Stimulated activated CD4-positive, alpha-beta T cell treated with anti-CD3 and anti-CD28 coated beads, Interleukin-2, amount 100 ng/mL, for 4 hours (primary cell): ENCODE results near the gene TMC5.
A peak's percentile ranks its signal among the peaks of the same experiment; 100 is the strongest.

Experiments used
- DNase-seq: peaks from one replicate; pipeline ENCODE4 v3.0.0-alpha.2; 2020; ENCODE audit warnings: low read depth

Gene TMC5

DNA sequence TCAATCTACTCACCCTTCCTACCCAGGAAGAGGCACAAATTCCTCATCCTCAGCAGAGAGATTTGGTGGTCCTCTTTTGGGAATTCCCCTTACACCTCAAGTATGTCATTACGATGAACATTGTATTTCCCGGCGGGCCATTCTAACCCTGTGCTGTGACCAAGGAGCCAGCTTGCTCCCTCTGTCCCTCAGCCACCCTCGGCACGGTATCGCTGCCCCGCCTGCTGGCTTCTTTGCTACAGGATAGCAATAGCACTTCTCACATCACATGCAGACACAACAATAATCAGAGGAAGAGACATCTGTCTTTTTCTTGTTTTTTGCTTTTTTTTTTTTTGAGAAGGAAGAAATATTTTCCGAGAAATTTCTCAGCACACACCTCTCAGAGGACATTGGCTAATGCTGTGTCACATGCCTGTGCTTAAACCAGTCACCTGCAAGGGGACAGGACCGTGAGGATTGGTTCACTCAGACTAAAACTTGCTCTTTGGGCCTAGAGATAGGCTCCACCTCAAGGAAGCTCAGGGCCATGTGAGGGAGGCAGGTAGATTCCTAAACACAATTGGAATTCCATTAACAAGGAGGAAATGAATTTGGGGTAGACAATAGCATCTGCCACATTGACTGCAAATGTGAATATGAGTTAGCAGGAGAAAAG lies 41.2 kb downstream of the TMC5 start:
- DNase-seq: no peak

DNA sequence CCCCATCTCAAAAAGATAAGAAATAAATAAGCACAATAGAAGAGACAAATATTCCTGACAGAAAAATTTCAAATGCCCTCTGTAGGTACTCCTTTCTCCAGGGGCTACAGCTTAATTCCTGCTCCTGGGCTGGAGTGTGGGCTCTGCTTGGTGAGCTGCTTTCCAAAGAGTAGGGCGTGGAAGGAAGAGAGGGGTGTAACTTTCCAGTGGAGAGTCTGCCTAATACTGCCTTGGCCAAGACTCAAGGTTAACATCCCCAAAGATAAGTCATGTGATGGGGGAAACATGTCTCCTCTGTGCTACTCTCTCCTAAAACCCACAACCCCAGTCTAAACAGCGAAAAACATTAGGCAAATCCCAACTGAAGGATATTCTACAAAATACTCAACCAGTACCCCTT lies 42.7 kb downstream of the TMC5 start:
- DNase-seq: no peak

DNA sequence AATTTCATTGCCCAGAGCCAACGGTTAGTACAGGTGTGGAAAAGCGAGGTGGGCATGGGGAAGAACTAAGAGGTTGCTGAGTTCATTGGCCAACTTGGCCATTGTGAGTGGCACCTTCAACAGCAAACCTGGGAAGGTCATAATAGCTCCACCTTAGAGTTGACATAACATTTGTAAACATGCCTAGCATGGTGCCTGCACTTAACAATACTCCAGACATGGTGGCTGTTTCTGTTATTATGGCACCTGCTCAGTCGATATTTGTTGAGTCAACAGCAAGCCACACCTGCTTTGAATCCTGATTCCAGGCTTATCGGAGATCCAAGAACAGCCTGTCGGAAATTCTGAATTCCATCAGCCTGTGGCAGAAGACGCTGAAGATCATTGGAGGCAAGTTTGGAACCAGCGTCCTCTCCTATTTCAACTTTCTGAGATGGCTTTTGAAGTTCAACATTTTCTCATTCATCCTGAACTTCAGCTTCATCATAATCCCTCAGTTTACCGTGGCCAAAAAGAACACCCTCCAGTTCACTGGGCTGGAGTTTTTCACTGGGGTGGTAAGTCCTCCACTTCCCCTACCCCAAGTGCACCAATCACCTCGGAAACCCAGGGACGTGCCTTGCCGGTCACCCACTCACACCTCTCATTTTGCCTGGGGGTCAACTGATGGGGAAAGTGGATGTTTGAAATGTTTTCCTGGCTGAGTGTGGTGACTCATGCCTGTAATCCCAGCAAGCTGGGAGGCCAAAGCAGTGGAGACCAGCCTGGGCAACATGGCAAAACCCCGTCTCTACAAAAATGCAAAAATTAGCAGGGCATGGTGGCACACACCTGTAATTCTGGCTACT lies 46.0 kb downstream of the TMC5 start:
- no peak for DNase-seq

DNA sequence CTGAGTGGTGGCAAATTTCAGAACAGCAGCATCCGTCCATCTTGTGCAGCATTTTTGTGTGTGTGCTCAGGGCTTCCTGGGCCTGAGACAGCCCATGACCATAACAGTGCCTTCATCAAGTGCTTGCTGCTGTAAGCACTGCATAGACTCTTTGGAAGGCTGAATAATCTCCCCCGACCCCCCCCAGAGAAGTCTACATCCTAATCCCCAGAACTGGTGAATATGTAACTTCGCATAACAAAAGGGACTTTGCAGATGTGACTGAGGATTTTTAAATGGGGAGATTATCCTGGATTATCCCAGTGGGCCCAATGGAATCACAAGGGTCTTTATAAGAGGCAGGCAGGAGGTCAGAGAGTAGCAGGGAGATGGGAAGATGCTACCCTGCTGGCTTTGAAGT lies 50.6 kb downstream of the TMC5 start:
- no peak for DNase-seq

DNA sequence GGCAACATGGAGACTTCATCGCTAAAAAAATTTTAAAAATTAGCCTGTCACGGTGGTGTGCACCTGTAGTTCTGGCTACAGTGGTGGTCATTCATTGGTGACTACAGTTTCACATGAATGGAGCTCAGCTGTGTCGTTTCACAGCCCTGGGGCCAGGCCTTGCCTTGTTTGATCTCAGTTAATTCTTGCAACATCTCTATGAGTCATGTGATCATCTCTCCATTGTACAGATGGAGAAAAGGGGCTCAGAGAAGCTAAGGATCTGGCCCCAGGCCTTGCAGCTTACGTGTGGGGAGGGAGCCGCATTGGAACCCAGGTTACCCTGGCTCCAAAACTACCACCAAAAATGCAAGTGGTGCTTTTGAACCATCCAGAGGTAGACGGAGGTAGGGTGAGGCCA lies 54.8 kb downstream of the TMC5 start:
- no peak for DNase-seq

DNA sequence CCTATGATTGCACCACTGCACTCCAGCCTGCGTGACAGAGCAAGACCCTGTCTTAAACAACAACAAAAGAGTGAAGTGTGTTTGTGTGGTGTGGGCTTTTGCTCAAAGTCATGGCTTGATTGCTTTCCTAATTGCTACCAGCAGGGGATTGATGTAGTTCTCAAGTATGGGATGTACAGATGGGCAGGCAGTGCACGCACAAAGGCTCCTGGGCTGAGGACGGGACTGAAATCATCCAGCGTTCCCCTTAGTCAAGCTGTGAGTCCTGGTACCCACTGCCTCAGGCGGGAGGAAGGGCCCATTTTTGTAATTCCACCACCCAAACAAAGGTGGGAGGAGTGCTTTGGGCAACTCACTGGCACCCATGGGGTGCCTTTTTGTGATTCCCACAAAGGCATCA lies 56.9 kb downstream of the TMC5 start:
- DNase-seq: no peak

DNA sequence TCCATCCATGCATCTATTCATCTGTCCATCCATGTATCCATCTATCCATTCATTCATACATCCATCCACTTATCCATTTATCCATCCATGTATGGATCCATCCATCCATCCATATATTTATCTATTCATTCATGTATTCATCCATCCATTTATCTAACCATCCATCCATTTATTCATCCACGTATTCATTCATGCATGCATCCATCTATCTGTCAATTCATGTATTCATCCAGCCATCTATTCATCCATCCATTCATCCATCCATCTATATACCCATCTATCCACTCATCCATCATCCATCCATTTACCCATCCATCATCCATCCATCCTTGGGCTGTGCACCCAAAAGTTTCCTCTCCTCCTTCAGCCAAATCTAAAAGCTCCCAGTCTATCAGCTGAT lies 60.8 kb downstream of the TMC5 start:
- no peak for DNase-seq

DNA sequence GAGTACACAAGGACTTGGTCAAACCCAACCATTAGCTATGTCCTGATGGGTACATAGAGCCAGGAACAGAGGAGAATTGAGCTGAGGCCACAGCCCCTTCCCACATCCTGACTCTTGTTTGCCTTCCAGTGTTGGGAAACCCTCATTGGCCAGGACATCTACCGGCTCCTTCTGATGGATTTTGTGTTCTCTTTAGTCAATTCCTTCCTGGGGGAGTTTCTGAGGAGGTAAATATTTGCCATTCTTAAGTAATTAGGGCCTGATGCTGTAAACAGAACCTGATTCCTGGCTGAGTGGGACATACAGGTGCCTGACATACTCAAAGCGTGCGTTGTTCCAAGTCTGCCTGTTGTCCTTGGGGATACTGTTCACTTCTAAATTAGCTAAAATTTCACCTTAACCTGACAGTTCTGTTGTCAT lies 61.6 kb downstream of the TMC5 start:
- no peak for DNase-seq

DNA sequence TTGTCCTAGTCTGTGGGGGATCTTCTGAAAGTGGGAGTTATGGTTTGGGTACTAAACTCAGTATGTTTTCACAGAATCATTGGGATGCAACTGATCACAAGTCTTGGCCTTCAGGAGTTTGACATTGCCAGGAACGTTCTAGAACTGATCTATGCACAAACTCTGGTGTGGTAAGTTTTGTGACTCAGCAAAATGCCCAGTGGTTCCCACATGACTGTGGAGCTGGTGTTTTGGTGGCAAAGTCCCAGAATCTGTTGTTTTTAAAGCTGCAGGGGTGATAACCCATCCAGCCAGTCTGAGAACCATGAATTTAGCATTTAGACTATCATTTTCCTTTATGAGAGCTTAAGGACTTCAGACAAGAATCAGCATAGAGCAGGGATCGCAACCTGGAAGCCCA lies 63.6 kb downstream of the TMC5 start:
- no peak for DNase-seq

DNA sequence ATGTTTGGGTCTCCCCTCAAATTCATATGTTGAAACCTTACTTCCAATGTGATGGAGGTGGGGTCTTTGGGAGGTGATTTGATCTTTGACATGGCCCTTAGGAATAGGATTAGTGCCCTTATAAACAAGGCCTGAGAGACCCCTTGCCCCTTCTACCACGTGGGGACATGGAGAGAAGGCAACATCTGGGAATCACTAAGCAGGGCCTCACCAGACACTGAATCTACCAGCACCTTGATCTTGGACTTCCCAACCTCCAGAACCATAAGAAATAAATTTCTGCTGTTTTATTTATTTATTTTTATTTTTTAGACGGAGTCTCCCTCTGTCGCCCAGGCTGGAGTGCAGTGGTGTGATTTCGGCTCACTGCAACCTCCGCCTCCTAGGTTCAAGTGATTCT lies 64.1 kb downstream of the TMC5 start:
- DNase-seq: no peak

DNA sequence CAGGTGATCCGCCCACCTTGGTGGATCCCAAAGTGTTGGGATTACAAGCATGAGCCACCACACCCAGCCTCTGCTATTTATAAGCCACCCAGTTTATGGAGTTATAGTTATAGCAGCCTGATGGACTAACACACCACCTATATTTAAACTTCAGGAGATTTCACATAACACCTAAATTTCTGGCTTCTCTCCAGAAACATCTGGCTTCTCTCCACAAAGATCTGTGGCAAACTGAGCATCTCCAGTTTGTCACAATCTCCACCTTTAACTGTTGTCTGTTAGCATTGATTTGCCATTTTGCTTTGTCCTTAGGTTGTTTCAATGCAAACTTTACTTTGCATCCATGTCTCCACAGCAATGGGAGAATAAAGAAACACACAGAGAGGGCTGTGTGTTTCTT lies 64.6 kb downstream of the TMC5 start:
- no peak for DNase-seq

DNA sequence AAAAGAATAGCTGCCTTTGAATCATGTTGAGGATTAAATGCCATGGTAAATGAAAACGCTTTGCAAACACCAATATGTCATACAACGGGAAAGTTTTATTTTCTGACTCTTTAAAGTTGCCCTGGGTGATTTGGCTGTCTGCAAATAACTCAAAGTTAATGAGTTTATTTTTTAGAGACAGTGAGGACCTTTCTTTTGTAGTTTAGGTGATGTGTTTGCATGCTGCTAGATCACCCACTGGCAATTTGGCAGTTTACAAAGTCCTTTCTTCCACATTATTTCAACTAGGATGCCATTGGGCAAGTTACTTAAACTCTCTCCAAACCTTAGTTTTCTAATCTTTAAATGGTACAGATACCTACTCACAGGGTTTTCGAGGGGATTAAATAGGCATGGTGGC lies 66.4 kb downstream of the TMC5 start:
- DNase-seq: no peak

DNA sequence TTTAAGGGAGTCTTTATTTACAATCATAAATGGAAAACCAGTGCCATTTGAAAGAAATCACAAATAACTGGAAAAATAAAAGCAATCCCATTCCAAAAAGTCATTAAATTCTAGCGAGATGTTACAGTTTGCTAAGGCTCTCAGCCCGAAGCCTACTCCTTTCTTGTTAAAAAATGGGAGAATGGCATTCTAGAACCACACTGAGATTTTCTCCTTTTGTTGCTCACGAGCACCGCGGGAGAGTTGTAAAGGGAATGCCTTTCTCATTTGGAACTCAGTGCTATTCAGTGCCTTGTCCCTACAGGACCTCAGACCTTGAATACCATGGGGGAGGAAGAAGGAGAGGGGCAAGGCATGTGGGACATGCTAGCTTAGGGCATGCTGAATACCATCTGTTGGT lies 67.9 kb downstream of the TMC5 start:
- DNase-seq: no peak

DNA sequence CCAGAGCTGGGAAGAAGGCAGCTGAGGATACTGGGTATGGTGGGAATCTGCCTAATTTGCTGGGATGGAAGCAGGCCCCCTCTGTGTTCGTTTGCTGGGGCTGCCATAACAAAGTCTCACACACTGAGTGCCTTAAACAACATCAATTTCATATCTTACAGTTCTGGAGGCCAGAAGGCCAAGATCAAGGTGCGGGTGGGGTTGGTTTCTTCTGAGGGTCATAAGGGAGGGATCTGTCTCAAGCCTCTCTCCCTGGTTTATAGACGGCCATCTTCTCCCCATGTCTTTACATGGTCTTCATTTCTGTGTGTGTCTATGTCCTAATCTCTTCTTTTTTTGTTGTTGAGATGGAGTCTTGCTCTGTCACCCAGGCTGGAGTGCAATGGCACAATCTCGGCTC lies 68.4 kb downstream of the TMC5 start:
- no peak for DNase-seq

DNA sequence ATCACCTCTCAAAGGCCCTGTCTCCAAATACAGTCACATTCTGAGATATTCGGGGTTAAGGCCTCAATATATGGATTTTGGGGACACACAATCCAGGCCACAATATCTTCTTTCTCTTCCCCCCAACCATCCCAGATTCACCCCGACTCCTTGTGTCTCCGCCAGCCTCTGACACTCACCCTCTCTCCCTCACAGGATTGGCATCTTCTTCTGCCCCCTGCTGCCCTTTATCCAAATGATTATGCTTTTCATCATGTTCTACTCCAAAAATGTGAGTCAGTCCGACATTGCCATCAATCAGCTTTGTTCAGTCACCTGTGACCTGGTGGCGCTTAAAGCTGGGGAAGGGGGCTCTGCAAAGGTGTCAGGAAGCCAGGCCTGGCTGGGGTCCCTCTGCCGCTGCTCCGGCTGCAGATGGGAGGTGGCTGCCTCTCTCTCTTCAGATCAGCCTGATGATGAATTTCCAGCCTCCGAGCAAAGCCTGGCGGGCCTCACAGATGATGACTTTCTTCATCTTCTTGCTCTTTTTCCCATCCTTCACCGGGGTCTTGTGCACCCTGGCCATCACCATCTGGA lies 69.2 kb downstream of the TMC5 start:
- DNase-seq: no peak

DNA sequence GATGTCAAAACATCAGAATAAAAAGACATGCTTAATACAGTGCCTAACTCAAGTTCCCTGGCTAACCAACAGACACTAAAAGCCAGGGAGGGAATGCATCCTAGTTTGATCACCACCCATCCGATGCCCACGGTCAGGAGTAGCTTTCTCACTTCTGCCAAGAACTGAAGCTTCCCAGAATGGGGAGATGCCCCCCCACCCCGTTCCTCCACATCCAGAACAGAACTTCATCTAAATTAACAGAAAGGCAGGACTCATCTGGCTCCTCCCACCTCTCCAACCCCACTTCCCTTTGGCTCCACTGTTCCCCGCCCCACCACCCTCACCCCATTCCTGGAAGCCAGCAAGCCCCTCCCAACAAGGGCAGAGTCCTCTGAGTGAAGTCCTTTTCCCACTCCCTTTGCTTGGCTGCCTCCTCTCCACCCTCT lies 70.5 kb downstream of the TMC5 start:
- no peak for DNase-seq

DNA sequence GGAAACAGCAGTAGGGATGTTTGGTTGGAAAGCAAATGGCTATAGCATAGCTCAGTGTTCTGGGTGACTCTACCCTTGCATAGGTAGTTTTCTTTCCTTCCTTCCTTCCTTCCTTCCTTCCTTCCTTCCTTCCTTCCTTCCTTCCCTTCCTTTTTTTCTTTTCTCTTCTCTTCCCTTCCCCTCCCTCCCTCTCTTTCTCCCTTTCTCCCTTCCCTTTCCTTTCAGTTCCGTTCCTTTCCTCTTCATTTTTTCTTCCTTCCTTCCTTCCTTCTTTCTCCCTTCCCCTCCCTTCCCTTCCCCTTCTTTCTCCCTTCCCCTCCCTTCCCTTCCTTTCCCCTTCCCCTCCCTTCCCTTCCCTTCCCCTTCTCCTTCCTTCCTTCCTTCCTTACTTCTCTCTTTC lies 72.9 kb downstream of the TMC5 start:
- no peak for DNase-seq

DNA sequence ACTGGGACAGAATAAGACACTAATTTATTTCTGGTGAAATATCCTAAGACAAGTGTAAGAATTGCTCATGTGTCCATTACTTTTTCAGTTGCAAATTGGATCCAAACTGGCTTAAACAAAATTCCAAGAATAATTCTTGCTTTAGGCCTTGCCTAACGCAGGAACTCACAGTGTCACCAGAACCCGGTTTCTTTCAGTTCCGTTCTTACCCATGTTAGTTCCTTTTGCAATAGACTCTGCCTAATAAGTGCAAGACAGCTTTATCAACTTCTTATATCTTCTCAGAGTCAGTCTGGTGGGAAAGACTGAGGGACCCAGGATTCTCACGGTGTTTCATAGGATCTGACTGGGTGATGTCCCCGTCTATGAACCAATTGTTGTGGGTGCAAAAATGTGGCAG lies 79.5 kb downstream of the TMC5 start:
- DNase-seq: no peak

DNA sequence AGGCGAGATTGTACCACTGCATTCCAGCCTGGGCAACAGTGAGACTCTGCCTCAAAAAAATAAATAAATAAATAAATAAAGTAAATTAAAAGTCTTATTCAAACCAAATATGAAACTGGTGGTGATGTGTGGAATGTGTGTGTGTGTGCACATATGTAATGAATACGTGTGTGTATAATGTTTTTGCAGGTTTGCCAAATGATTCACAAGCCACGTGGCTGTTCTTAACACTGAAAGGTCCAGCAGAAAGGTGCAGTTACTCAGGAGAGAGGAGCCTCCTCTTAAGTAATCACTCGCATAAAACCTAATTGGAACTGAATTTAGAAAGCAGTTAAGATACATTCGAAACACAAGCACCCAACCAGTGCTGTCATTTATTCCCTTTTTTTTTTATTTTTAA lies 81.3 kb downstream of the TMC5 start:
- DNase-seq: no peak

DNA sequence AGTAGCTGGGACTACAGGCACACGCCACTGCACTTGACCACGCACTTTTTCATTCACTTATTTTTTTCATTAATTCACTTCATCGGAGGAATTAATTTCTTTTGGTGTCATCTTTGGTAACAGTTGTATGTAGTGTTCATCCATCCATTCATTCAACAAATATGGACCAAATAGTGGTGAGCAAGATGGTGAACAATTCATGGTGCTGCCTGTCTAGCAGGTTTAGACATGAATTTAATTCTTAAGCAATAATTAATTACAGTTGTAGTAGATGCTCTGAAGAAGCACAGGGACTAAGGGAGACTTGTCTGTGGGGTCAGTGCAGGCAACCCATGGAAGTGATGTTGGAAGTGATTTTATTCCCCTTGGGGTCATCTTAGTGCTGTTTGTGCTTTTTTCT lies 81.8 kb downstream of the TMC5 start:
- DNase-seq: no peak

DNA sequence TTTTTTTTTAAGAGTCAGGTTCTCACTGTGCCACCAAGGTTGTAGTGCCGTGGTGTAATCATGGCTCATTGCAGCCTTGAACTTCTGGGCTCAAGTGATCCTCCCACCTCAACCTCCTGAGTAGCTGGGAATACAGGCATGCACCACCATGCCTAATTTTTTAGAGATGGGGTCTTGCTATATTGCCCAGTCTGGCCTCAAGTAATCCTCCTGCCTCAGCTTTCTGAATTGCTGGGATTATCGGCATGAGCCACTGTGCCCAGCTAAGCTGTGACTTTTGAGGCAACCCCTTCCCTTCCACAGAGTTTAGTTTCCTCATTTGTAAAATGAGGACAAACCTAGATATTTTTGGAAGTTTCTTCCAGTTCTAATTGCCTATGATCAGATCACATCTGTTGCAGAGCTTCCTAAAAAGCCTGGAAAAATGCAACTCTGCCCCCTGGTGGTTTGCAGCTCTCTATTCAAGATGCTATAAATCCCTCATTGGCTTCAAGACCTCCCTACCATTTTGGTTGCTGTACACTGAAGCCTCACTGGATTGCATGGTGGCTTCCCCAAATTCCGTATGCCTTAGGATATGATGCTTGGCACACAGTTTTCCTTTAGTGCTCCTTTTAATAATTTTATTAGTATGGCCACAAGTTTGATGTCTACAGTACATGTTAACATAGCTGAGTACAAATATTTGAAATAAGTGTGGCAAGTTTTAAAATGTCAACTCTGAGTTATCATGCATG lies 84.9 kb downstream of the TMC5 start:
- DNase-seq: peak; percentile 44

DNA sequence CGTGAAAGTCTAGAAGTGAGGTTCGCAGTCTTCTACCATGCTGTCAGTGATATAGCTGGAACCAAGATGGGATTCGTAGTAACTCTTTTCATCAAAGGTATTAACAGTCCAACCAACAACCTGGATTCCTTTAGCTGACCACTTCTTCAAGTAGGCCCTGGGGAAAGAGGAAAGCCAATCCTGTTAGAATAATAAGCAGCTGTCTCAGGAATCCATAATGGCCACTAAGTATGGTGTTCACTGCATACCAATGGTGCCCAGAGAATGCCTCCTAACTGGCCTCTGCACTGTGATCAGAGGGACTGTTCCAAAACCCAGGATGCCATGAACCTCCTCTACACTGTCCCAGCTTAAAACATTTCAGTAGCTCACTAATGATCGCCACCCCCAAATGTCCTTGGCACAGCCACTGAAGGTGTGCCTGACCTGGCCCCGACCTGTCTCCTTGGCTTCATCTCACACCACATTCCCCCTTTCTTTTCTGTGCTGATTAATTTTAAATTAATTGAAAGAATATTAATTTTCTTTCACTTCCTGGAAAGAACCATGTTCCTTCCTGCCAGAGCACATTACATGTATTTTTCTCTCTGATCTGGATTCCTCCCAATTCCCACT lies 85.9 kb downstream of the TMC5 start:
- DNase-seq: no peak
